IMR-90 (cell line): Measurements from ENCODE around the gene CCDC194. TPM values are rescaled to one million over a fixed set of nuclear protein-coding genes. Genes with fewer than 3 reads are reported as not detected.

Experiments
- polyA plus RNA-seq, 3 experiments: library from polyadenylated mRNA; depleted of rRNA; stranded (reverse); fragments of >200 nt; gene quantifications; 2 replicates each; pipeline ENCODE4 v1.2.3, GENCODE V29; 2012; ENCODE audit warnings: low replicate concordance in 1 of 3
- total RNA-seq: library from RNA; depleted of rRNA; stranded (reverse); fragments of >200 nt; gene quantifications from 2 replicates; pipeline ENCODE4 v1.2.3, GENCODE V29; 2012; rRNA removed

Gene CCDC194
- total and polyA plus RNA-seq, 2 of the 4 experiments (the other 2 are of a cell fraction): not detected

Other genes starting within 250 kb of the CCDC194 start
- gene USE1, start 178.8 kb downstream of the CCDC194 start, total RNA-seq: 17.2 and 18.1 TPM in 2 replicates
- gene USE1, start 178.8 kb downstream of the CCDC194 start, polyA plus RNA-seq (2012; rRNA removed): 24.2 and 28.7 TPM in 2 replicates
- 0.83 and 1.1 TPM in 2 replicates for gene OCEL1, start 168.0 kb downstream of the CCDC194 start, total RNA-seq
- 5.7 and 7.2 TPM in 2 replicates for gene OCEL1, start 168.0 kb downstream of the CCDC194 start, polyA plus RNA-seq (2012; rRNA removed)
- 8.4 and 10.0 TPM in 2 replicates for gene NR2F6, start 148.3 kb downstream of the CCDC194 start, total RNA-seq
- 20.5 and 28.5 TPM in 2 replicates for gene NR2F6, start 148.3 kb downstream of the CCDC194 start, polyA plus RNA-seq (2012; rRNA removed)
- not detected in 2 replicates for gene USHBP1, start 129.5 kb downstream of the CCDC194 start, total RNA-seq
- gene USHBP1, start 129.5 kb downstream of the CCDC194 start, polyA plus RNA-seq (2012; rRNA removed): not detected in 2 replicates
- gene BABAM1, start 126.8 kb downstream of the CCDC194 start, total RNA-seq: 76.7 and 101 TPM in 2 replicates
- 95.1 and 106 TPM in 2 replicates for gene BABAM1, start 126.8 kb downstream of the CCDC194 start, polyA plus RNA-seq (2012; rRNA removed)
- under 0.01 and 0.28 TPM in 2 replicates for gene ANKLE1, start 112.3 kb downstream of the CCDC194 start, total RNA-seq
- 0.87 and 1.0 TPM in 2 replicates for gene ANKLE1, start 112.3 kb downstream of the CCDC194 start, polyA plus RNA-seq (2012; rRNA removed)
- 3.6 and 3.9 TPM in 2 replicates for gene ABHD8, start 90.8 kb downstream of the CCDC194 start, total RNA-seq
- 10.2 and 11.4 TPM in 2 replicates for gene ABHD8, start 90.8 kb downstream of the CCDC194 start, polyA plus RNA-seq (2012; rRNA removed)
- gene MRPL34, start 88.3 kb downstream of the CCDC194 start, total RNA-seq: 7.3 and 17.2 TPM in 2 replicates
- 31.7 and 37.0 TPM in 2 replicates for gene MRPL34, start 88.3 kb downstream of the CCDC194 start, polyA plus RNA-seq (2012; rRNA removed)
- 33.7 and 35.0 TPM in 2 replicates for gene DDA1, start 84.6 kb downstream of the CCDC194 start, total RNA-seq
- 87.2 and 113 TPM in 2 replicates for gene DDA1, start 84.6 kb downstream of the CCDC194 start, polyA plus RNA-seq (2012; rRNA removed)
- 1.6 and 1.7 TPM in 2 replicates for gene ANO8, start 59.3 kb downstream of the CCDC194 start, total RNA-seq
- 5.3 and 5.6 TPM in 2 replicates for gene ANO8, start 59.3 kb downstream of the CCDC194 start, polyA plus RNA-seq (2012; rRNA removed)
- 4.3 and 4.7 TPM in 2 replicates for gene GTPBP3, start 56.6 kb downstream of the CCDC194 start, total RNA-seq
- 14.6 and 15.1 TPM in 2 replicates for gene GTPBP3, start 56.6 kb downstream of the CCDC194 start, polyA plus RNA-seq (2012; rRNA removed)
- gene PLVAP, start 16.9 kb downstream of the CCDC194 start, total RNA-seq: not detected in 2 replicates
- not detected in 2 replicates for gene PLVAP, start 16.9 kb downstream of the CCDC194 start, polyA plus RNA-seq (2012; rRNA removed)
- 0.18 and 0.28 TPM in 2 replicates for gene BST2, start 11.4 kb upstream of the CCDC194 start, total RNA-seq
- 0.67 and 0.92 TPM in 2 replicates for gene BST2, start 11.4 kb upstream of the CCDC194 start, polyA plus RNA-seq (2012; rRNA removed)
- 13.8 and 13.9 TPM in 2 replicates for gene MVB12A, start 25.9 kb upstream of the CCDC194 start, total RNA-seq
- gene MVB12A, start 25.9 kb upstream of the CCDC194 start, polyA plus RNA-seq (2012; rRNA removed): 43.9 and 44.3 TPM in 2 replicates
- not detected in 2 replicates for gene TMEM221, start 54.5 kb upstream of the CCDC194 start, total RNA-seq
- 0.06 and 0.12 TPM in 2 replicates for gene TMEM221, start 54.5 kb upstream of the CCDC194 start, polyA plus RNA-seq (2012; rRNA removed)
- gene NXNL1, start 66.7 kb upstream of the CCDC194 start, total RNA-seq: not detected in 2 replicates
- gene NXNL1, start 66.7 kb upstream of the CCDC194 start, polyA plus RNA-seq (2012; rRNA removed): not detected in 2 replicates
- gene SLC27A1, start 76.3 kb upstream of the CCDC194 start, total RNA-seq: 4.8 and 5.6 TPM in 2 replicates
- gene SLC27A1, start 76.3 kb upstream of the CCDC194 start, polyA plus RNA-seq (2012; rRNA removed): 12.9 and 15.6 TPM in 2 replicates
- gene PGLS, start 117.5 kb upstream of the CCDC194 start, total RNA-seq: 33.9 and 37.2 TPM in 2 replicates
- gene PGLS, start 117.5 kb upstream of the CCDC194 start, polyA plus RNA-seq (2012; rRNA removed): 74.3 and 92.0 TPM in 2 replicates
- 74.2 and 77.1 TPM in 2 replicates for gene COLGALT1, start 161.5 kb upstream of the CCDC194 start, total RNA-seq
- gene COLGALT1, start 161.5 kb upstream of the CCDC194 start, polyA plus RNA-seq (2012; rRNA removed): 117 and 124 TPM in 2 replicates